ENCODE results near the gene SLC46A3.

Gene SLC46A3

DNA sequence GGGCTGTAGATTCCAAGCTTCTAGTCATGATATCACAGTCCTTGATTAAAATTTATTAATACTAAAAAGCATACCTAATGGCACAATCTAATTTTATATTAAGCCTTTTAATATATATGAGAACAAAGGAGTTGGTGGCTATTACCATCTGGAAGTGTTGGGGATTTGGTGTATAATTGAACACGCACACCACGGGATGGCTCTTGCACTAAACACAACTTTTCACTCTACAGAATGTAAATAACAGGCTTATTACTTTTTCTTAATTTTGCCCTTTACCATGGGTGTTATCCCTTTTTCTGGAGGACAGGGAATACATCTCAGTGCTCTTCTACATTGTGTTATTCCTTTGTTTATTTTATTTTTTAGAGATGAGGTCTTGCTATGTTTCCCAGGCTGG lies 38.2 kb downstream of the SLC46A3 start:
- DNase-seq (ENCODE audit: low spot score), result no peak

DNA sequence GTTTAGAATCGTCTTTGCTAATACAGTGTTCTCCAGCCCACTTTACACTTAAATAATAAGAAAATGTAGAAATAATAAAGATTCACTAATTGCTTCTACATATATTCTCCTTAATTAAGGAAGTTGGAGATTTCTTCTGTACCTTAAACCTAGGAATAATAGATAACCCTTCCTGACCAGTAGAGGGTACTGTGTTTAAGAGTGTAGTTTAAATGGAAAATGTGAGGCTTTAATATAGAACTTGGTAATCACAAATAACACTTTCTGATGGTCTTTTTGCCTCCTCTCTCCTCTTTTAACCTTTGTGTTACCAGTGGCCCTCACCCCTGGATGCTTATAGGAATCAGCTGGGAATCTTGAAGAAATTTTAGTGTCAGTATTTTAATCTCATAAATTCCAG lies 39.1 kb downstream of the SLC46A3 start:
- no peak for DNase-seq (ENCODE audit: low spot score)

DNA sequence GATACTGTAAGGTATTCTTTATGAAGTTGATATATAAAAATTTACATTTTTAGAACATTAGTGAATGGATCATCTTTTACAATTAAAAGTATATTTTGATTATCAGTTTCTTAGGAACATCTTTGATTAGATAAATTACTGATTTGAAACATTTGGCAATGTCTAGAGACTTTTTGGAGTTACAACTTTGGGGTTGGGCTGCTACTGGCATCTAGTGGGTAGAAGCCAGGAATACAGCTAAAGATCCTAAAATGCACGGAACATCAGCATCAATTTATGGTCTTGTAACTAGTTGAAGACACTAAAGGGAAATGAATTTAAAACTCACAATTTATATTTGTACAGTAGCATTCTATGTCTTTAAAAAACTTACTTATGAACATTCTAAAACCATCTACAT lies 40.0 kb downstream of the SLC46A3 start:
- DNase-seq (ENCODE audit: low spot score), result no peak

DNA sequence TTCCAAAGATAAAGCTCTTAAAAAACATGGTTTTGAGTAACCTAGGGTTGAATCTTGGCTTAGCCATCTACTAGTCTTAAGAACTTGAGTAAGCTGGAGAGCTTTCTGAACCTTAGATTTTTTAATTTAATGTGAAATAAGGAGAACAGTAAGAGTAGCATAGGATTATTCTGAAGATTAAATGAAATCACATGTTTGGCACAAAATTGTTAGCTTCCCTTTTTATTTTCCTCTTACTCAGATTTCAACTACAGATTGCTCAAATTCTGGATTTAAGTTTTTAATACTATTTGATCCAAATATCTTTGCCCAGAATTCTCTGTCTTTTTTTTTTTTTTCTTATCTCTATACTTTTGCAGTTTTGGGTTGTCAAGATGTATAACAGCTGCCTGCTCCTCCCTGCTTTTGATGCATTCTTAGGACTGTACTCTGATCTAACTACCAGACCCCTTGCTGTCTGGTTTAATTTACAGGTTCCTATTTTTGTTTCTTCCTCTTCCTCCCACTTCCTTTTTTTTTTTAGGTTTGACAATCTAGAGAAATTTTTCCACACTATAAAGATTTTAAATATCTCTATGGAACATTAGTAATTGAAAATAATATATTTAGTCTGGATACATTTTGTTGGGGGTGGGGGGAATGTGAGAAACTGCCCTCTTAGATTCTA lies 47.5 kb downstream of the SLC46A3 start:
- no peak for DNase-seq (ENCODE audit: low spot score)

DNA sequence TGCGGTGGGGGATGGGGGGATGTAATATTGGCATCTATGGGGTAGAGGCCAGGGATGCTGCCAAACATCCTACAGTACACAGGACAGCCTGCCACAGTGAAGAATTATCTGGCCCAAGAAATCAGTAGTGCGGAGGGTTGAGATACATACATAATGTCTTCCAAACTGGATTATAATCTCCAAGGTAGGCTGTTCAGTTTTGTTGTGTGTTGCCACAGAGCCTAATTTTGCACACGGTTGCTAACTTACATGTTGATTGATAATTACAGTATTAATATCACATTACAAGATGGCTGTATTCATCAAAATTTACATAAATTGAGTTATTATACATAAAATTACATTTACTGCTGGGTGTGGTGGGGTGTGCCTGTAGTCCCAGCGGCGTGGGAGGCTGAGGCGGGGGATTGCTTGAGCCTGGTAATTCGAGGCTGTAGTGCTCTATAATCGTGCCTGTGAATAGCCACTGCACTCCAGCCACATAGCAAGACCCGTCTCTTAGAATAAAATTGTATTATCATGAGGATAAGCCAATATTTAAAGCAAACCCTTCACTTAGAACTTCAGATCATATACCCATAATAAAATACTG lies 51.8 kb downstream of the SLC46A3 start:
- no peak for DNase-seq (ENCODE audit: low spot score)

DNA sequence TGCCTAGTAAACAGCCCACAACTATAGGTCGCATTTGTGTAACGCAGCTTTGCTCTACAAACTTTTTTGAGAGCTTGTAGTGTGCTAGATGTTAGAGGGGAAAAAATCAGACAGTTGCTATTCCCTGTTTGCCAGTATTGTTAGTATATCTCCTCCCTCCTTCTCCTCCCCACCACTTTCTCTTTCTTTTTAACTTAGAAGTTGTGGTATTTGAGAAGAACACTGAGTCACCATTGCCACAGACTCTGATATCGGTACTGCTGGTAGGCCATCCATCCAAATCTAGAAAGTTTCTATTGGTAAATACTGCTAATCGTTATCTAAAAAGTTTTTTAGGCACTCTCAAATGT lies 59.2 kb downstream of the SLC46A3 start:
- peak; percentile 50 for DNase-seq (ENCODE audit: low spot score)

DNA sequence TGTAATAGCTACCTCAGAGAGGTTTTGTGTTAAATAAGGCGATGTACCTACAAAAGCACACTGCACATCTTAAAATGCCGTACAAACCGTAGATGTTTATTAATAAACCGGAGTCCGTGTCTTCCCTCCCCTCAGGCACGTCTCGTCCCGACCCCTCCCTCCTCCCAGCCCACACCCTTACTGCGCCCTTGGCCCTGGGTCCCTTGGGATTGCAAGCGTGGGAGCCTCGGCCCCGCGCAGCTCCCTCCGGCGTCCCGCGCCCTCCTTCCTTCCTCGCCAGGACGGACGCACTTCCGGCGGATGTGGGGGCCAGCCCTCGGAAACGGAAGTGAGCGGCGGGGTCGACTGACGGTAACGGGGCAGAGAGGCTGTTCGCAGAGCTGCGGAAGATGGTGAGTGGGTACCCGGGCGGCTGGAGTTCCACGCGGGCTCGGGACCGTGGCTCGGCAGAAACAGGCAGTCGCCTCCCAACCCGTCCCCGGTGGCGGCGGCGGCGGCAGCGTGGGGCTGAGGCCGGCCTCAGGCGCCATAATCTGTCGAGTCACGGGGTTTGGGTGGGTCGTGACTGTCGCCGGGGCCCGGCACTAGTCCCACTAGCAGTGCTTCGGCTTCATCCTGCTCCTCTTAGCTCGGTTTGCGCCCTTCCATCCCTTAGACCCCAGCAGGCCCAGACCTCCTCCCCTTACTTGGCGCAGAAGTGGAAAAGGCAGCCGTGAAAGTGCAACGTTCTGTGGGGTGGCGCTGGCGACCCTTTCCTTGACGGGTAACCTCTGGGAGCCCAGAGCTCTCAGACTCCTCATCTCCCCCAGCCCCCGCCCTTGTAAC lies 59.8 kb downstream of the SLC46A3 start, which contains the start of gene POMP:
Gene POMP, plus strand, starts transcription at position 335 of the 825 bp plus-strand sequence. Its CDS starts 55 bp downstream, at position 390.
- peak; percentile 88 for DNase-seq (ENCODE audit: low spot score)

DNA sequence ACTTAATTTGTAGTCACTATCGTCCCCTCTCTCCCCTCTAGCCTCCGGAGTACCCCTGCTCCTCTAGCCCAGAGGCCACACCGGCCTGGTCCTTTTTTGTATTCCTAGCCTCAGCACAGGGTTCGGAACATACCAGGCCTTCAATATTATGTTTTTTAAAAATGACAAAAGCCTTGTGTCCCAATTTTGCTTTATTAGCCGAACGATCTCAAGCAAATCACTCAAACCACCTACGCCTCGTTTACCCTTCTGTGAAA lies 60.3 kb downstream of the SLC46A3 start:
- DNase-seq (ENCODE audit: low spot score), result no peak

DNA sequence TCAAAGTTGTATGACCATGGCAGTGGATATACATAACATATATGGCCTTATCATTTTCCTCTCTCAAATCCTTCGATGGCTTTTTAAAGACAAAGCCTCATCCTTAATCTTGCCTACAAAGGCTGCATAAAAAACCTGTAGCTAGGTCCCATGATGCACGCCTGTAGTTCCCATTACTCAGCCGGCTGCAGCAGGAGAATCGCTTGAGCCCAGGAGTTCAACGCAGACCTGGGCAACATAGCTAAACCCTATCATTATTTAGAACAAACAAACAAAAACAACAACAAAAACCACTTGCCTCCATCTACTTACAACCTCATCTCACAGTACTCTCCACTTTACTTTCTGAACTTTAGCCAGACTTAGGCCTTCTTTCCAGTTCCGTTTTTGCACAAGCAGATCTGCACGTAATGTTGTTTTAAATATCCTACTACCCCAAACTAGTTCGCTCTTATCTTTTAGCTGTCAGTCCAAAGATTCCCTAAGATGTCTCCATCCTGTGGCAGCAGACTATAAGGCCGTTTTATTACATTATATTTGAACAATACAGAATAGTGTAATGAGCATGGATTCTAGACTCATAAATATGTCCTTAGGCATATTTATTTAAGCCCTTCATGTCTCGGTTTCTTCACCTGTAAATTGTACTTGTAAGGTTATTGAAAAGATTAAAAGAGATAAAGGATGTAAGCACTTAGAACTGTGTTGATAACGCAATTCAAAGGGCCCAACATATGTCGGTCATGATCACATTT lies 60.8 kb downstream of the SLC46A3 start:
- DNase-seq (ENCODE audit: low spot score), result no peak

DNA sequence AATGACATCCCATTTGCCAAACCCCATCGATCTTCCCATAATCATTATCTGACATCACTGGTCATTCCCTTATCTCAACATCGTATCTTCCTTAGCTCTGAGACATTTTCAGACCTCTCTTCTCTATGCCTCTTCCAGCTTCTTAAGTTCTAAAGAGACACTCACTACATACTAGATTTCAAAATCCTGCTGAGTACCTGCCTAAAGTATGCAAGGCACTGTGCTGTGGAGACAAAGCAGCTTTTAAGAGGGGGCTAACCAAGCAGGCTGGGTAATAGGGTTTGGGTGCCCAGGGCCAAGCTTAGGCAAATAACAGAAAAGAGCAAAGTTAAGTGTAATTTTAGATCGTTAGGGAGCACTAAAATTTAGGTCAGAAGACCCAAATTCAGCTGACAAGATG lies 63.2 kb downstream of the SLC46A3 start:
- no peak for DNase-seq (ENCODE audit: low spot score)

DNA sequence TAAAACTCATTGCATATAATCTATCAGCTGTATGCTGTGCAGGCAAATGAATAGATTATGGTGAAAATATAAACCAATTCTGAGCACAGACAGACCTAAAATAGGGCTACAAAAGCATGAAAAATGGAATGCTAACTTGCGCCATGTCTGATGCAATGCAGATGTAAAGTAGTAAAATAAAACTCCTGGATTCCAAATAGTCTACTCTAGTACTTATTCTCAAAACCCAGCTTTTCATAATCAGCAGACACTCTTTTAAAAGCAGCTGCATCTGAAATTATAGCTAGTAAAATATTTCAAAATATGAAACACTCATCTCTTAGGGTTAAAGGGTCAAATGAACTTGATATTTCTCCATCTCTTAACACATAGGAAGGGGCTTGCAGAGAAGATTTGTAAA lies 64.5 kb downstream of the SLC46A3 start:
- no peak for DNase-seq (ENCODE audit: low spot score)

DNA sequence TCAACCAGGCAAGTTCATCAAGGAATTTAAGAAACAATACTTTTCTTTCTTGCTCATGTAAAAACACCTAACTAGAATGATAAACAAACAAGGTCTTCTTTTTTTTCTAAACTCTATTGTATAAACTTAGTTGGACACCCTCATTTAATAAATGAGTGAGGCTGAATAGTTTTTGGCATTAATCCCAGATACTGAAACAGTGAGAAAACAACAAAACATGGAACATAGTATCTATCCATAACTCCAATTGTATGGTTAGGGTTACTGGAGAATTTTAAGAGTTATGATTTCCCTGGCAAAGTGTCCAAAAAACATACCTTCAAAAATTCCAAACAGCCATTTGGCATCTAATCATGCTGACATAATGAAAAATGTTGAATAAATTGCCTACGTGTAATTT lies 65.7 kb downstream of the SLC46A3 start:
- no peak for DNase-seq (ENCODE audit: low spot score)

DNA sequence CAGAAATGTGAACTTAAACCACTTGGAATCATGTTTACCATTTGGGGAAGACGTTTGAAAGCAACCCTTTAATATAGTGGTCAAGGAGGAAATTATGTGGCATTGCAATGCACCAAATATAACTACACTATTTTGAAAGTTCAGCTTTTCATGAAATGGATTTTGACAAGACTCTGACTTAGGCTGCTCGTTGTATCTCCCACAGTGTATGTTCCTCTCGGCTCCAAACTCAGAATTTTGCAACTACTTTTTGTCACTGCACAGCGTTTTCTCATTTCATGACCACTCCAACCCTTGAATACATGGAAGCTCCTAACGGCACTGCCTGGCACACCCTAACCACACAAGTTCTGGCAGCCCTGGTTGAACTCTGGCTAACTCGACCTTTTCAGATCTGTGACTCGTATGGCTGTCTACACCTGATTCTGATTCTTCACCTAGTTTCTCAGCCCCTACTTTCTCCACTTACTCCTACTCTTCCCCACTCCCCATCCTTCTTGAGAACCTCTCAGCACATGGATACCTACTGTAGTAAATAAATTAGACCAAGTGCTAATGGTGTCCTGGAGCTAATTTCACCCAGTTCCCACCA lies 66.9 kb downstream of the SLC46A3 start:
- no peak for DNase-seq (ENCODE audit: low spot score)

DNA sequence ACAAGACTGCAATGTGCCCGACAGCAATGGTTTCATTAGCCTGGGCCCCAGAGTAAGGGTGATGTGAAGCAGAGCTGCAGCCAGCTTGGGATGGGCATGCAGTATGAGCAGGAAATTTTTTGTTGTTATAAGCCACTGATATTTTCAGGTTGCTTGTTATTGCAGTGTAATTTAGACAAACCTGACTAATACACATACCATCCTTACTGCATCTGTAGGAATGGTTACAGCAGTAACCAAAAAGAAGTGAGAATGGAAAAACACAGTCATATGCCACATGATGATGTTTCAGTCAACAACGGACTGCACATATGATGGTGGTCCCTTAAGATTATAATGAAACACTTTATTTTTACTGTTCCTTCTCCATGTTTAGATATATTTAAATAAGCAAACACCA lies 68.5 kb downstream of the SLC46A3 start:
- no peak for DNase-seq (ENCODE audit: low spot score)

Data from CD4-positive, alpha-beta T cell treated with Interleukin-15 for 4 hours (primary cell).